Lower leg skin (tissue), 4 donors: Measurements from ENCODE around the gene ABCD4. TPM values are rescaled to one million over a fixed set of nuclear protein-coding genes. Genes with fewer than 3 reads are reported as not detected.

ENCODE experiments used
- DNase-seq, 2 donors: peaks; one replicate each; pipeline ENCODE4 v3.0.0-alpha.2; 2019; ENCODE audit warnings: low spot score in 2 of 2
- H3K4me3 ChIP-seq: fragments of 200-600 bp; sonication (generic); 2 replicates; pipeline ENCODE4 v1.5.1; 2017; ENCODE audit warnings: mild to moderate bottlenecking, low read depth; ENCODE audit not compliant: poor library complexity, severe bottlenecking
- CTCF ChIP-seq, 3 donors: fragments of 450-650 bp; IDR thresholded peaks; one replicate each; pipeline ENCODE4 v1.5.1; 2016; ENCODE audit warnings: antibody characterized with exemption in 3 of 3, mild to moderate bottlenecking in 3 of 3, moderate library complexity in 2 of 3
- POLR2A ChIP-seq, 2 donors: fragments of 450-650 bp; IDR thresholded peaks; one replicate each; pipeline ENCODE4 v1.6.1; 2016 to 2017; ENCODE audit warnings: antibody characterized with exemption in 2 of 2, mild to moderate bottlenecking in 1 of 2, moderate library complexity in 1 of 2
- WGBS, 2 donors: methylation state at CpG; one replicate each; pipeline ENCODE4 v1.1.5; 2018; 5-methylcytosine and 5-hydroxymethylcytosine counted together
- intact Hi-C: fragments of 100-400 bp; cut with DNase I; formaldehyde crosslinking; loops from one replicate; pipeline ENCODE4 v1.15.0; 2023; ENCODE audit warnings: low total_unique reads
- total RNA-seq, 4 donors: library from RNA; depleted of rRNA; stranded (reverse); fragments of >200 nt; gene quantifications; one replicate each; pipeline ENCODE4 v1.1.0, GENCODE V29; 2016

ABCD4 gene
- total RNA-seq, 4 donors from 2014 or later: 29.6 to 50.3 (median 33.9) TPM

DNA sequence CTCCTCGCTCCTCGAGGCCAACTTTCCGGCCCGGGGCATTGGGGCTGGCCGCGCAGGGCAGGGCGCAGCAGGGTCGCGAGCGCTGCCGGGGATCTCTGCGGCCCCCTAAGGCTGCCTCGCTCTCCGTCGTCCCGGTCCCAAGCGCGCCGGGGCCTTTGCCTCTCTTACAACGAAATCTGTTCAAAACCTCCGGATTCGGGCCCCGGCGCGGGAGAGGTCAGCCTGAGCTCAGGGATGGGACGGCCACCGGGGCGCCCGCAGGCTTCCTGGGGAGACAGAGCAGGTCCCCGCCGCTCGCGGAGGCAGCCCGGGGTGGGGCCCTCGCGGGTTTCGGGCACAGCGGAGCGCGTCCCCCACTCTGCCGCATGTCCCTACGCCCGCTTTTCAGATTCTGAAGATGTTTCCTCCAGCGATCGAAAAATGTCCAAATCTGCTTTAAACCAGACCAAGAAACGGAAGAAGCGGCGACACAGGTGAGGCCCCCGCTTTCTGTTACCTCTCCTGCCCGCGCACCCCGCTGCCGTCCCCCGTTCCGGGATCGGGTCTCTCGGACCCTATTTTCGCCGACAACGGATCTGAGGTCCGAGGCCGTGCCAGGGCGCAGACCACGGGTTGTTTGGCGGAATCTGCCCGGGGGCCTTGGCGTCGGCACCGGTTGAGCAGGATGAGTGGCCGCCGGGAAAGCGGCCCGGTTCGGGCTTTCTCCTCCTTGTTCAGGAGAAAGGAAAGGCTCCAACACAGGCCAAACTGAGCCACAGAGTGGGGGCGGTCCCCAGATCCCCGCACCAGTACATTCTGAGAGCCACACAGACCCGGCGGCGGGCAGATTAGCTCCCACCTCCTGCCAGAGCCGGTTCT, 61.7 kb downstream of the ABCD4 start:
- 2 to 3% methylated on average over 55 to 56 of the region's 80 CpGs for WGBS, 2 donors
- no peak for TF ChIP-seq POLR2A (IDR thresholded peaks at IDR 0.05)
- TF ChIP-seq CTCF (IDR thresholded peaks at IDR 0.05): no peak
- intact Hi-C loops: loop anchor here (5.0 kb wide), 1 partner anchor 1769 kb away; no protein-coding TSS in a partner anchor
- no peak for DNase-seq
- peak overlapping the region; percentile 0 for H3K4me3 ChIP-seq

GRCh38 chr14:74239848-74240793, 62.6 kb downstream of the ABCD4 start:
- TF ChIP-seq POLR2A (IDR thresholded peaks at IDR 0.05): no peak
- no peak for TF ChIP-seq CTCF (IDR thresholded peaks at IDR 0.05)
- no peak for DNase-seq
- WGBS, 2 donors: 1 to 5% methylated on average over 60 to 61 of the region's 94 CpGs
- no peak overlapping the region for H3K4me3 ChIP-seq
- intact Hi-C loops: loop anchor here (5.0 kb wide), 1 partner anchor 1768 kb away; no protein-coding TSS in a partner anchor

DNA sequence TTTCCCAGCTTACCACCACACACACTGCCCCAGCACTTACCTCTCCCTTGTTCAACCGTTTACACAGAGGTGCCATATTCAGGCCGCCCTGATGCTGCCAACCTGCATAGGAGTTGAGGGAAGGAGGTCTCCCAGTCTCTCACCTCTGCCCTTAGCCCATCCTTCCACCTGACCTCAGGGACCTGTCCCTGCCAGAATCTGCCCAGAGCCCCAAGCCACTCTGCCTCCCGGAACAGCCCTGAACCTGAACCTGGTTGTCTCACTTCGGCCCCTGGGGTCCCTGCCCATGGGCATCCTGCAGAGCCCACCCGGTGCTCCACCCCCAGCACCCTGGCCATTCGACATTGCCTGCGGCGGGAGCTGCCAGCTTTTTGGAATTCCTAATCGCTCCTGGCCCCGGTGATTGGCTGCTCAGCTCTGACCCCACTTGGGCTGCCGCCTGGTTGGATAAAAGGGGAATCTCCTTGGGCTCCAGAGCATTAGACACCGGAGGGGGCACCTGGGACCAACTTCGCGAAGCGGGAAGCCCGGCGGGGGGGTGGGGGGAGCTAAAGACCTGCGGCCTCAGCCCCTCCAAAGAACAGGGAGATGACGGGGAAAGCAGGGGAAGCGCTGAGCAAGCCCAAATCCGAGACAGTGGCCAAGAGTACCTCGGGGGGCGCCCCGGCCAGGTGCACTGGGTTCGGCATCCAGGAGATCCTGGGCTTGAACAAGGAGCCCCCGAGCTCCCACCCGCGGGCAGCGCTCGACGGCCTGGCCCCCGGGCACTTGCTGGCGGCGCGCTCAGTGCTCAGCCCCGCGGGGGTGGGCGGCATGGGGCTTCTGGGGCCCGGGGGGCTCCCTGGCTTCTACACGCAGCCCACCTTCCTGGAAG, 63.5 kb downstream of the ABCD4 start, which contains the start of gene VSX2:
TSS of gene VSX2 (plus strand) at position 476 of the 874 bp plus-strand sequence. CDS start at position 589, 113 bp downstream.
- intact Hi-C loops: no loop called here
- no peak within 1 kb of the TSS for H3K4me3 ChIP-seq
- DNase-seq: no peak
- no peak for TF ChIP-seq CTCF (IDR thresholded peaks at IDR 0.05)
- TF ChIP-seq POLR2A (IDR thresholded peaks at IDR 0.05): no peak
- WGBS, 2 donors: 16 to 17% methylated on average over 19 to 25 of the region's 40 CpGs

DNA sequence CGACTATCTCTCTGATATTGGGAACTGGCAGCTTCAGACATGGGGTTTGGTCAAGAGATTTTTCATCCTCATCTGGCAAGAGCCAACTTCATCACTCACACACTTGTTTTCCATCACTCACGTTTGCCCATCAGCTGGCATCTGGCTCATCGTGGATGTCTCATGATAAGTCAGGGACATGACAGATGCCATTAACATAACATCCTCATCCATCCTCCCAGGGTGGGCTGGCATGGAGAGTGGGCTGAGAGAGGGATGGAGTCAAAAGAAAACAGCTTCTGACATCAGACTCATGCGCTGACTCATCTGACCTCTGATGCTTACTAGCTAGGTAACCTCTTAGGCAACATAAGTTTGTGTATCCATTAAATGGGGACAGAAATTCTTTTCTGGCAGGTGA, 65.3 kb downstream of the ABCD4 start:
- DNase-seq: no peak
- H3K4me3 ChIP-seq: no peak overlapping the region
- 63 to 77% methylated on average over 4 of the region's 4 CpGs for WGBS, 2 donors
- TF ChIP-seq CTCF (IDR thresholded peaks at IDR 0.05) (no peak), POLR2A (IDR thresholded peaks at IDR 0.05) (no peak)
- intact Hi-C loops: no loop called here

Other genes with a start within 250 kb of the ABCD4 start
- gene ALDH6A1, start 218.5 kb downstream of the ABCD4 start, total RNA-seq: 10 to 100 TPM; 12.7 to 37.5 (median 20.0) TPM
- gene LIN52, start 218.0 kb downstream of the ABCD4 start, total RNA-seq: 1 to 10 TPM; 5.6 to 7.9 (median 5.8) TPM
- not detected for gene VSX2, start 63.5 kb downstream of the ABCD4 start, total RNA-seq
- gene VRTN, start 45.5 kb upstream of the ABCD4 start, total RNA-seq: not detected
- gene SYNDIG1L, start 123.3 kb upstream of the ABCD4 start, total RNA-seq: under 1 TPM; 0.13 to 0.69 (median 0.33) TPM
- 100 to 1,000 TPM; 229 to 483 (median 297) TPM for gene NPC2, start 190.4 kb upstream of the ABCD4 start, total RNA-seq
- 10 to 100 TPM in 3 of 4 donors, 1 to 10 TPM in 1; 4.1 to 14.4 (median 12.4) TPM for gene ISCA2, start 190.8 kb upstream of the ABCD4 start, total RNA-seq